Smooth muscle cell (in vitro differentiated cells): Measurements from ENCODE around the gene TIE1. TPM values are rescaled to one million over a fixed set of nuclear protein-coding genes. Genes with fewer than 3 reads are reported as not detected.

ENCODE experiments used
- DNase-seq: peaks from one replicate; lab custom pipeline; 2025; ENCODE audit not compliant: unreplicated experiment; lab: John Stamatoyannopoulos, UW
- H2AFZ ChIP-seq: fragments of 200-600 bp; sonication (generic); 2 replicates; pipeline ENCODE4 v1.6.0; 2016; ENCODE audit warnings: antibody characterized with exemption, low read depth, mild to moderate bottlenecking
- H3F3A ChIP-seq: fragments of 200-600 bp; sonication (generic); 2 replicates; pipeline ENCODE4 v1.6.0; 2017; ENCODE audit warnings: antibody characterized with exemption, low read depth
- H3K27ac ChIP-seq: fragments of 200-600 bp; sonication (generic); 2 replicates; pipeline ENCODE4 v1.5.1; 2016; ENCODE audit warnings: low read depth, mild to moderate bottlenecking
- H3K27me3 ChIP-seq: fragments of 200-600 bp; sonication (generic); 2 replicates; pipeline ENCODE4 v1.6.1; 2016; ENCODE audit warnings: low read depth, mild to moderate bottlenecking
- H3K36me3 ChIP-seq: fragments of 200-600 bp; sonication (generic); 2 replicates; pipeline ENCODE4 v1.5.1; 2016; ENCODE audit warnings: low read depth
- H3K4me1 ChIP-seq: fragments of 200-600 bp; sonication (generic); 2 replicates; pipeline ENCODE4 v1.5.1; 2016; ENCODE audit warnings: low read depth
- H3K4me2 ChIP-seq: fragments of 200-600 bp; sonication (generic); 2 replicates; pipeline ENCODE4 v1.6.0; 2016; ENCODE audit warnings: mild to moderate bottlenecking
- H3K4me3 ChIP-seq: fragments of 200-600 bp; sonication (generic); 2 replicates; pipeline ENCODE4 v1.5.1; 2016; ENCODE audit warnings: mild to moderate bottlenecking
- H3K79me2 ChIP-seq: fragments of 200-600 bp; sonication (generic); 2 replicates; pipeline ENCODE4 v1.6.0; 2016; ENCODE audit warnings: low read depth, mild to moderate bottlenecking
- H3K9ac ChIP-seq: fragments of 200-600 bp; sonication (generic); 2 replicates; pipeline ENCODE4 v1.6.0; 2016; ENCODE audit warnings: low read depth
- H3K9me3 ChIP-seq: fragments of 200-600 bp; sonication (generic); replicated peaks from 2 replicates; pipeline ENCODE4 v1.5.1; 2016; ENCODE audit warnings: low read depth
- H4K20me1 ChIP-seq: fragments of 200-600 bp; sonication (generic); 2 replicates; pipeline ENCODE4 v1.6.0; 2016; ENCODE audit warnings: low read depth
- WGBS: methylation state at CpG from one replicate; pipeline ENCODE4 v1.1.7; 2016; ENCODE audit warnings: low lambda C conversion rate; 5-methylcytosine and 5-hydroxymethylcytosine counted together
- polyA plus RNA-seq: library from polyadenylated mRNA; unstranded; fragments of >200 nt; fragmentation: Nextera tagmentation; extraction: Ambion mirVana; gene quantifications from 2 replicates; pipeline ENCODE4 v1.2.1, GENCODE V29; 2016
- total RNA-seq: library from RNA; depleted of rRNA; stranded (reverse); fragments of >200 nt; gene quantifications from 2 replicates; pipeline ENCODE4 v1.2.3, GENCODE V29; 2014
- TF ChIP-seq, protein P1 (sequence below): fragments of 200-600 bp; sonication (generic); IDR thresholded peaks from 2 replicates; pipeline ENCODE4 v1.5.1; 2017; ENCODE audit warnings: borderline replicate concordance, mild to moderate bottlenecking, antibody characterized with exemption; ENCODE audit not compliant: insufficient read depth, poor library complexity, severe bottlenecking

TIE1 gene
- total and polyA plus RNA-seq, 2 experiments from 2014 or later, result 0.18 to 0.73 TPM

DNA sequence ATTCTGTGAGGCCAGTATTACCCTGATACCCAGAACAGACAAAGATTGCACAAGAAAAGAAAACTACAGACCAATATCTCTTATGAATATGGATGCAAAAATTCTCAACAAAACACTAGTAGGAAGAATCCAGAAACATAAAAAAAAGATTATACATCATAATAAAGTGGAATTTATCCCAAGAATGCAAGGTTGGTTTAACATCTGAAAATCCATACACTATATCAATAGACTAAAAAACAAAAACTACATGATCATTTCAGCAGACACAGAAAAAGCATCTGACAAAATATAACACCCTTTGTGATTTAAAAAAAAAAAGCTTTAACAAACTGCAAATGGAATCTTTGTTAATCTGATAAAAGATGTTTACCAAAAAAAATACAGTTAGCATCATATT lies 24.6 kb downstream of the TIE1 start:
- Histone ChIP-seq H3F3A (no peaks in the 10 kb centered on the region), H3K36me3 (no peaks in the 10 kb centered on the region), H3K9me3 (peaks cover 8% of the 10 kb centered on the region), H2AFZ (no peak overlapping the region), H4K20me1 (no peaks in the 10 kb centered on the region), H3K9ac (no peak overlapping the region), H3K27me3 (no peaks in the 10 kb centered on the region), H3K4me3 (no peak overlapping the region), H3K4me1 (peaks cover 6% of the 10 kb centered on the region), H3K79me2 (no peaks in the 10 kb centered on the region), H3K4me2 (no peak overlapping the region), H3K27ac (no peak overlapping the region)
- TF ChIP-seq, protein P1, sequence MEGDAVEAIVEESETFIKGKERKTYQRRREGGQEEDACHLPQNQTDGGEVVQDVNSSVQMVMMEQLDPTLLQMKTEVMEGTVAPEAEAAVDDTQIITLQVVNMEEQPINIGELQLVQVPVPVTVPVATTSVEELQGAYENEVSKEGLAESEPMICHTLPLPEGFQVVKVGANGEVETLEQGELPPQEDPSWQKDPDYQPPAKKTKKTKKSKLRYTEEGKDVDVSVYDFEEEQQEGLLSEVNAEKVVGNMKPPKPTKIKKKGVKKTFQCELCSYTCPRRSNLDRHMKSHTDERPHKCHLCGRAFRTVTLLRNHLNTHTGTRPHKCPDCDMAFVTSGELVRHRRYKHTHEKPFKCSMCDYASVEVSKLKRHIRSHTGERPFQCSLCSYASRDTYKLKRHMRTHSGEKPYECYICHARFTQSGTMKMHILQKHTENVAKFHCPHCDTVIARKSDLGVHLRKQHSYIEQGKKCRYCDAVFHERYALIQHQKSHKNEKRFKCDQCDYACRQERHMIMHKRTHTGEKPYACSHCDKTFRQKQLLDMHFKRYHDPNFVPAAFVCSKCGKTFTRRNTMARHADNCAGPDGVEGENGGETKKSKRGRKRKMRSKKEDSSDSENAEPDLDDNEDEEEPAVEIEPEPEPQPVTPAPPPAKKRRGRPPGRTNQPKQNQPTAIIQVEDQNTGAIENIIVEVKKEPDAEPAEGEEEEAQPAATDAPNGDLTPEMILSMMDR, result no peak
- no peak for DNase-seq

DNA sequence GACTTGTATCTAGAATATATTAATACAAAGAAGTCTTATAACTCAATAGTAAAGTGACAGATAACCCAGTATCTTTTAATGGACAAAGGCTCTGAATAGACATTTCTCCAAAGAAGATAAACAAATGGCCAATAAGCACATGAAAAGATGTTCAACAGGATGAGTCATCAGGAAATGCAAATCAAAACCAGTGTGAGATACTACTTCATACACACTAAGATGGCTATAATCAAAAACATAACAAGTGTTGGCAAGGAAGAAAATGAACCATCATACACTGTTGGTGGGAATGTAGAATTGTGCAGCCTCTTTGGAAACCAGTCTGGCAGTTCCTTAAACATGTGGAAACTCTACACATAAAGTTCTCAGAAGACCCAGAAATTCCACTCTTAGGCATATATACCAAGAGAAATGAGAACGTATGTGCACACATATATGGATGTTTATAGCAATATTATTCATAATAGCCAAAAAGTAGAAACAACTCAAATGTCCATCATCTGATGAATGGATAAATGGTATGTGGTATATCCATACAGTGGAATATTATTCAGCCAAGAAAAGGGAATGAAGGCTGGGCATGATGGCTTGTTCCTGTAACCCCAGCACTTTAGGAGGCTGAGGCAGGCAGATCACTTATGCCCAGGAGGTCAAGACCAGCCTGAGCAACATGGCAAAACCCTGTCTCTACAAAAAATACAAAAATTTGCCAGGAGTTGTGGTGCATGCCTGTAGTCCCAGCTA lies 26.9 kb downstream of the TIE1 start:
- Histone ChIP-seq H3K9me3 (peaks cover 8% of the 10 kb centered on the region), H3K36me3 (no peaks in the 10 kb centered on the region), H3K27me3 (no peaks in the 10 kb centered on the region), H3K4me3 (no peak overlapping the region), H3K27ac (no peak overlapping the region), H3K9ac (no peak overlapping the region), H3K79me2 (no peaks in the 10 kb centered on the region), H3F3A (no peaks in the 10 kb centered on the region), H3K4me2 (no peak overlapping the region), H2AFZ (no peak overlapping the region), H3K4me1 (peaks cover 8% of the 10 kb centered on the region), H4K20me1 (no peaks in the 10 kb centered on the region)
- TF ChIP-seq, protein P1, result no peak
- DNase-seq, result no peak
- 100% methylated on average over 1 of the region's 1 CpG for WGBS

DNA sequence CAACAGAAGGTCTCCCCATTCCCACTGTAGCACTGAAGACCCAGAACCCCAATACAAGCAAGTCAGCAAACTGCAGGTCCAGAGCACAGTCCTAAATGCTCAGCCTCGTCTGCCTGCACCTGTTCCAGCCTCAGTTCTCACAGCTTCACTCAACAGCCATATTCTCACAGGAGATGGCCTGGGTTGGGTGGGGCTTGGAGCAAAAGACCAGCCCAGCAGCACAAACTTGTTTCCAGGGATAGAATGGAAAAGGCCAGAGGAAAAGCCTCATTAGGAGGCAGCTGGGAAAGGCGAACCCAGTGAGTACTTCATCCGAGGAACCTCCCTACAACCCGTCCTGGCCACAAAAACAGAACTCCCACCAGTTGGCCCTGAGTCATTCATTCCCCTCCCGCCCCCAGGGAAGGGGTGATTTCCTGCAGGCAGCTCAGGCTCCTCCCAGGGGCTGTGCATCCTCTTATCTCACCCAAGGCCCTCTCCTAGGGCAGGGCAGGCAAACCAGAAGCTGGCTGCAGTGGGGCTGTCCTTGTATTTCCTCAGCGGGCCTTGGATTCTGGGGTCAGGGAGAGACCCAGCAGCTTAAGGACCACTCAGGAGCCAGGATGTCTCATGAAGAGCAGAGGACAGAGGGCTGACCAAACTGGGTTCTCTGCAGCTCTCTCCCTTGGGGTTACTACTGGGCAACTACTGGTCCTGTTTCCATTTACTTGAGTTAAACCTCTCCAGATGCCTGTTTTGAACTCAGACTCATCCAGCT lies 29.4 kb downstream of the TIE1 start:
- no peaks in the 10 kb centered on the region for H3K79me2 ChIP-seq
- H3K36me3 ChIP-seq, result no peaks in the 10 kb centered on the region
- no peaks in the 10 kb centered on the region for H3K27me3 ChIP-seq
- TF ChIP-seq, protein P1, result no peak
- no peak overlapping the region for H3K4me3 ChIP-seq
- 23% methylated on average over 6 of the region's 6 CpGs for WGBS
- DNase-seq, result peak; percentile 7
- peaks cover 8% of the 10 kb centered on the region for H3K4me1 ChIP-seq
- peak overlapping the region; percentile 52 for H3K27ac ChIP-seq
- H3K9ac ChIP-seq, result no peak overlapping the region
- no peaks in the 10 kb centered on the region for H3F3A ChIP-seq
- H4K20me1 ChIP-seq, result no peaks in the 10 kb centered on the region
- peak overlapping the region; percentile 35 for H2AFZ ChIP-seq
- peaks cover 8% of the 10 kb centered on the region for H3K9me3 ChIP-seq
- H3K4me2 ChIP-seq, result peak overlapping the region; percentile 63
